Fibroblast of mammary gland (primary cell): ENCODE data around the gene DNAH8.

ENCODE experiments used
- DNase-seq: peaks from one replicate; pipeline ENCODE4 v3.0.0-alpha.2; 2010; ENCODE audit warnings: low read depth
- H3K4me3 ChIP-seq: 2 replicates; pipeline ENCODE4 v1.5.1; 2011; ENCODE audit warnings: low read depth, mild to moderate bottlenecking, low read length, moderate library complexity; ENCODE audit not compliant: control insufficient read depth
- TF ChIP-seq, protein P1 (sequence below): conservative IDR thresholded peaks from 2 replicates; pipeline ENCODE4 v1.5.1; 2011; ENCODE audit warnings: low read depth, low read length, inconsistent platforms; ENCODE audit not compliant: control insufficient read depth, insufficient read depth

DNAH8 gene

DNA sequence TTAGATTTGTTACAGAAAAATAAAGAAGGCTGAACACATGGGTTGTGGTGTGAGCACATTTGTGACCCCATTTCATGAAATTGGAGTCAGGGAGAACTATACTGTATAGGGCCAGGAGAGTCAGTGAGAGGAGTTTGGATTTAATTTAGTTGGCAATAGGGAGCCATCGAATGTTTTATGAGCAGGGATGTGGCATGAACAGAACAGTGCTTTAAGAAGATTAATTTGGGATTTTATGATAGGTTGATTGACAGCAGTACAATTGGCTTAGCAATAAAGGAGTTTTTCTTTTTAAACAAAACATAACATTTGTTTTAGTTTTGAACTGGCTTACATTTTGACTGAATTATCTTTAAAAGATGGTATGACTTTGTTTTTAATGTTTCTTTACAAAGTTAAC, 227.9 kb downstream of the DNAH8 start:
- H3K4me3 ChIP-seq = no peak overlapping the region
- TF ChIP-seq, protein P1, sequence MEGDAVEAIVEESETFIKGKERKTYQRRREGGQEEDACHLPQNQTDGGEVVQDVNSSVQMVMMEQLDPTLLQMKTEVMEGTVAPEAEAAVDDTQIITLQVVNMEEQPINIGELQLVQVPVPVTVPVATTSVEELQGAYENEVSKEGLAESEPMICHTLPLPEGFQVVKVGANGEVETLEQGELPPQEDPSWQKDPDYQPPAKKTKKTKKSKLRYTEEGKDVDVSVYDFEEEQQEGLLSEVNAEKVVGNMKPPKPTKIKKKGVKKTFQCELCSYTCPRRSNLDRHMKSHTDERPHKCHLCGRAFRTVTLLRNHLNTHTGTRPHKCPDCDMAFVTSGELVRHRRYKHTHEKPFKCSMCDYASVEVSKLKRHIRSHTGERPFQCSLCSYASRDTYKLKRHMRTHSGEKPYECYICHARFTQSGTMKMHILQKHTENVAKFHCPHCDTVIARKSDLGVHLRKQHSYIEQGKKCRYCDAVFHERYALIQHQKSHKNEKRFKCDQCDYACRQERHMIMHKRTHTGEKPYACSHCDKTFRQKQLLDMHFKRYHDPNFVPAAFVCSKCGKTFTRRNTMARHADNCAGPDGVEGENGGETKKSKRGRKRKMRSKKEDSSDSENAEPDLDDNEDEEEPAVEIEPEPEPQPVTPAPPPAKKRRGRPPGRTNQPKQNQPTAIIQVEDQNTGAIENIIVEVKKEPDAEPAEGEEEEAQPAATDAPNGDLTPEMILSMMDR = no peak
- DNase-seq = no peak

DNA sequence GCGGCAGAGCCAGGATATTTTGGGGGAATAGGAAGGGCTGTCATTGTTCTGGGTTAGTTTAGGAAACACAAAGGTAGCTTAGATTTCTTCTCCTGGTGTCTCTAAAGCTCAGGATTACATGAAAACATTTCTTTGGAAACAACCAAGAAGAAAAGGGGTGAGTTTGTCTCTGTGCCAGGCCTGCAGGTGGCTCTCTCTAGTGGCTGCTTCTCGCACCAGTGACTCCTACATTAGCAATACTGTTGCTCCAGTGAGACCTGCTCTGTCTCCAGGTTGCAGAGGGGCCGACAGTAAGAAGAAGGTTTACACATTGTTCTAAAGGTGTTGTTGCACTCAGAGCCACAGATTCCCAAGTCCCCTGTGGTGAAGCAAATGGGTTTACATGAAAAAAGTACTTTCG, 228.9 kb downstream of the DNAH8 start:
- H3K4me3 ChIP-seq = no peak overlapping the region
- DNase-seq = no peak
- TF ChIP-seq, protein P1 = no peak

DNA sequence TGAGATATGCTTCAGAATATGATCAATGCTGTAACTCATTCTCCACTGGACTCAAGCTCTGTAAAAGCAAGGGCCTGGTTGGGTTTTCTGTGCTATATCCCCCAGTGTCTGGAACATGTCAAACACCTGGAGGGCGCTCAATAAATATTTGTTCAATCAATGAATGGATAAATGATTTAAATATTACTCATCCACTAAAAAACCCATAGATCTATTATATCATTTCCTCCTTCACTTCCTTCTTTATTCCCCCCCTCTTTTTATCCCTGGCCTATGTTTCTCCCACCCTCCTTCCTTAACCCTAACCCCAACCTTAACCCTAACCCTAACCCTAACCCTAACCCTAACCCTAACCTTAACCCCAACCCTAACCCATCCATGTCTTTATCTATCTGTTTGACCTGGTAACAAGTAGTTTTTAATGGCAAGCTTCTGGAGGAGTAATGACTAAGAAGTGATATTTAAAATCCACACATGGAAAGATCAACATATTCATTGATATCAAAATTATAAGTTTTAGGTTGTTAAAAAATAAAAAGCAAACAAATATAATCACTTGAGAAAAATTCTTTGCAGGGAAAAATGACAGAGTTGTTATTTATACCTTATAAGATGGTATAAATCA, 229.7 kb downstream of the DNAH8 start:
- no peak for DNase-seq
- H3K4me3 ChIP-seq = no peak overlapping the region
- TF ChIP-seq, protein P1 = no peak

DNA sequence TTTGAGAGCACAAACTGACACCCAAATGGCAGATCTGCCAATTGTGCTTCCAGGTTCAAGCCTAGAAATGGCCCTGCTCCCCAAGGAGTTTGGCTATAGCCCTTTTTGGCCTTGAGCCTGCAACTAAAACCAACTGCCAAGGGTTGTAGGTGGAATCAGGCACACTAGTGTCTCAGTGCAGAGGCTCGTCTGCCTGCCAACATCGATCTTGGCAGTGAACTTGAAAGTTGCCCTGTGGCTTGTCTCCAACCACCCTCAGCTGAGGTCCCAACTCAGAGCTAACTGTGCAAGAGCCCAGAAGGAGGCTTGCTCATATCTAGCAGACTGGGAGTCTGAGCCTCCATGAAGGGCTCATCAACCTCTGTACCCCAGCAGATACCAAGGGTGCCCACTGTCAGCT, 240.8 kb downstream of the DNAH8 start:
- TF ChIP-seq, protein P1 = no peak

DNA sequence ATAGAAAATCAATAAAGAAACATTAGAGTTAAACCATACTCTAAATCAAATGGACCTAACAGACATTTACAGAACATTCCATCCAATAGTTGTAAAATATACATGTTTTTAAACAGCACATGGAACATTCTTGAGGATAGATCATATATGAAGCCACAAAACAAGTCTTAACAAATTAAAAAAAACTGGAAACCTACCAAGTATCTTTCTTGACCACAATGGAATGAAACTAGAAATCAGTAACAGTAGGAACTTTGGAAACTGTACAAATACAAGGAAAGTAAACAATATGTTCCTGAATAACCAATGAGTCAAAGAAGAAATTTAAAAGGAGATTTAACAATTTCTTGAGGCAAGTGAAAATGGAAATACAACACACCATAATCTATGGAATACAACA, 242.3 kb downstream of the DNAH8 start:
- no peak for DNase-seq
- H3K4me3 ChIP-seq = no peak overlapping the region
- TF ChIP-seq, protein P1 = no peak

More for the DNA sequence above, 240.8 kb downstream of the DNAH8 start:
- no peak for DNase-seq
- H3K4me3 ChIP-seq = no peak overlapping the region

DNA sequence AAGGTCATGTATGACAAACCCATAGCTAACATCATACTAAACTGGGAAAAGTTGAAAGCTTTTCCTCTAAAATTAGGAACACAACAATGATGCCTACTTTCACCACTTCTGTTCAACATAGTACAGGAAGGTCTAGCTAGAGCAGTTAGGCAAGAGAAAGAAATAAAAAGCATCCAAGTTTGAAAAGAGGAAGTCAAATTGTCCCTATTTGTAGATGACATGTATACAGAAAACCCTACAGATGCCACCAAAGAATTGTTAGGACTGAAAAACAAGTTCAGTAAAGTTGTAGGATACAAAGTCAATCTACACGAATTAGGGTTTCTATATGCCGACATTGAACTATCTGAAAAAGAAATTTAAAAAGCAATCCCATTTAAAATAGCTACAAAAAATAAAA, 244.0 kb downstream of the DNAH8 start:
- DNase-seq = no peak
- TF ChIP-seq, protein P1 = no peak
- H3K4me3 ChIP-seq = no peak overlapping the region

DNA sequence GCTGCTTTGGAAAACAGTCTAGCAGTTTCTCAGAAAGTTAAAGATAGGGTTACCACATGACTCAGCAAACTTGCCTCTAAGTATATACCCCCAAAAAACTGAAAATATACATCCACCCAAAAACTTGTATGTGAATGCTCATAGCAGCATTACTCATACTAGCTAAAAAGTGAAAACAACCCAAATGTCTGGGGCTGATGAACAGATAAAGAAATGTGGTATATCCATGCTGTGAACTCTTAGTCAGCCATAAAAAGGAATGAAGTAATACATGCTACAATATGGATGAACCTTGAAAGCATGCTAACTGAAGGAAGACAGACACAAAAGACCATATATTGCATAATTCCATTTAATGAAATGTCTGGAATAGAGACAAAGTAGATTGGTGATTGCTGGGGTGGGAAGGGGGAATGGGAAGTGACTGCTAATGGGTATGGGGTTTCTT, 253.6 kb downstream of the DNAH8 start:
- no peak overlapping the region for H3K4me3 ChIP-seq
- TF ChIP-seq, protein P1 = no peak
- DNase-seq = no peak
